CD4-positive, alpha-beta T cell treated with Interleukin-17A for 1 hour (primary cell): Measurements from ENCODE around the gene WHRN.

Experiments
- DNase-seq: peaks from one replicate; pipeline ENCODE4 v3.0.0-alpha.2; 2020

Gene WHRN

DNA sequence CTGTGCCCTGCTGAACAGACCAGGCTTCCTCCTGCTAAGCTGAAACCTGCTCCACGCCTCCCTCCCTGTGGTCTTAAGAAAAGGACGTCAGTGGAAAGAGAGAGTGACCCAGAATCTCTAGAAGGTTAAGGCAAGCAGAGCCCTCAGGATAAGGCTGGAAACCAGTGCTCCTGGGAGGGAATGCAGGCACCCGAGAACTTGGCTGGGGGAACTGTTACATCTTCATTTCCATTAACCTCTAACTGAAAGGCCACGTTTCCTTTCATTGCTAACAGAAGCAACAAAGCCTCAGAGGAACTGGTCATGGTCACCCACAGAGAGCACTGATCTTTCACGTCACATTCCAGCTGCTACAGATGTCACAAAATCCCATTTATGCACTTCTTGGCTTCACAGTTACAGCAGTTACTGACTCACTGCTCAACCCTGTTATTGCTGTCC, 91.4 kb downstream of the WHRN start:
- DNase-seq, result no peak

DNA sequence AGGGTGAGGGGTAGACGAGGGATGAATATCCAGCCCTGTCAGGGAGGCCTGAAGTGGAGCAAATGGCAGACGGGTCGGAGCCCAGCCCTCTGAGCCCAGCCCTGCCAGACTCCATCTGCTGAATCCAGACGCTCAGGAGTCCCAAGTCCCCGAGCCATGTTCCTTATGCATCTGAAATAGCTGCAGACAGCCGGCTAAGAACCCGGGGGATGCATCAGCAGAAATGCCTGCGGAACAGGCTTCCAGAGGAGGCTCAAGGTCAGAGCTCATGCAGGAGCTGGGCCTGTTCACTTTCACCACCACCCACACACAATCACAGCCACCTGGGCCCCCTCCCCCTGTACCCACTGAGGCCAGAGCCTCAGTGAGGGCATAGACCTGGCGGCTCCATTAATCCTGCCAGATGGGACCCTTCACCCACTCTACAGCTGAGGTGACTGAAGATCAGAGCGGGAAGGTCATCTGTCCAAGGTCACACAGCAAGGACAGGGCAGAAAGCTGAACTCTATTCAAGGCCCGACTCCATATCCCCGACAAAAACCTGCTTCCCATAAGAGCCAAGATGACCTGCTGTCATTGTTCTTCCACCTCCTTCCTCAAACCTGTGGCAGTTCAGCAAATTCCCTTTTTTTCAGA, 93.1 kb downstream of the WHRN start:
- DNase-seq, result no peak

DNA sequence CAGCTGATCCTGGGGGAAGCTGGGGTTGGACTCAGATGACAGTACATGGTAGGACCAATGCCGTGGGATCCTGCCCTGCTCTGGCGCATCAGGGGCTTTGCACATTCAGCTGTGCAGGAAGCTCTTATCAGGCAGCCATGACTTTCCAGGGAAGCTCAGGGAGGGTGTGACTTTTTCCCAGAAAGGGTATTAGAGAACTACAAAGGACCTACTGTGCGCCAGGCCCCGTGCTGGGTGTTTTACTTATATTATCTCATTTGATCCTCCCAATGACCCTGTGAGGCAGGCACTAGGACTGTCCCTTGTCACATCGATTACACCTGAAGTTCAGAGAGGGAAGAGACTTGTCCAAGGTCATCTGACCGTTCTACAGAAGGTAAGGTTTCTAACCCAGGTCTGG, 93.8 kb downstream of the WHRN start:
- DNase-seq, result no peak

DNA sequence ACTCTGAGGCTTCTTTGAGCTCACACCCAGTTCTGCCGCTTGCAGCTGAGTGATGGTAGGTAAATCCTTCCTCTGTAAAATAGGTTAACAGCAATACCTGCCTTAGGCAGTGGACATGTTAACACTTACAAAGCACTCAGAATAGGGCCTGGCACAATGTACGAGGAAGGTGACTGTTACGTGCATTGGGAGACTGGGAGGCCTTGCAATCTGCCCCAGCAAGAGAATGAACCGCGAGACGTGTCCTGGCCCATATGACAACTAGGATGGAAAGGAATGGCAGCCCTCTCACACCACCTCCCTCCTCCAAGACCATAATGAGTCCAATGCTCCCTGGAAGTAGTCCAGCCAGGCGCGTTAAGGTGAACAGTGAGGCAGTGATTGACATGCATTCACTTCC, 94.4 kb downstream of the WHRN start:
- no peak for DNase-seq

DNA sequence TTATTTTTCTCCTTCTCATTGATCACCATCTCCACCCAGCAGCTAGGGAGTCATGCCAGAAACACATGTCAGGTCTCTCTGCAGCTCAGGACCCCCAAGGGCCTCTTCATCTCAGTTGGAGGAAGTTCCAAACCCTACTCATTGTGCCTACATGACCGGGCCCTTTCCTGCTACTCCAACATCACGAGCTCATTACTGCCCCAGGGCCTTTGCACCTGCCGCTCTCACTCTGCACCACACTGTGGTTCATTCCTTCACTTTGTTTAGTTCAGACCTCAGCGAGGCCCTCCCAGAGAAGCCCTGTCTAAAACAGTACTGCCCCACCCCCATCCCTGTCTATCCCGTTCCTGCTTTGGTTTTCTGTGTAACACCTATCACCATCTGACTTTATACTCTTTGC, 95.4 kb downstream of the WHRN start:
- DNase-seq, result no peak

DNA sequence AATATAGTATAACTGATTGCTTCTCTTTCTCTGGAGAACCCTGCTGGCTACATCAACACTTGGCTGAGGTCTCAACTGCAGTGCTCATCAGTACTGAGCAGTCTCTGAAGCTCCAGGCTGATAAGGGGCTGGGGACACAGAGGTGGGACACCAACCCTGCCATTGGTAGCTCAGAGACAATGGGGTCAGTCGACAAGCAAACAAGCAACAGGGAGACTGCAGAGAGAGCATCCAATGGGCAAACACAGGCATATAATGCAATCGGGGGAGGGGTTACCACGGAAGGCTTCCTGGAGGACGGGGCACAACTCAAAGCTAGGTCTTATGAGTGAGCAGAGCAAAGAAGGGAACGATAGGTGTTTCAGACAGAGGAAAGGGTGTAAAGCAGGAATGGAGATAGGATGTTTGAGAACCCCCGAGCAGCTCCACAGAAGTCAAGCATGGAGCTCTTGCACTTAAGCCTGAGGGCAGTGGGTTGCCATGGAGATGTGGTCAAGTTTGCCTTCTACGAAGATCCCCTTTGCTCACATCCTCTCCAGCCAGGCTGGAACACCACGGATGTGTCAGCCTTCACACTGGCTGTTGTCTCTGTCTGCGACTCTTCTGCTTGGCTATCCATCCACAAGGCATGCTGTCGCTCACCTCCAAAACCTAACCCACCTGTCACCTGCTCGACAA, 96.0 kb downstream of the WHRN start:
- no peak for DNase-seq

DNA sequence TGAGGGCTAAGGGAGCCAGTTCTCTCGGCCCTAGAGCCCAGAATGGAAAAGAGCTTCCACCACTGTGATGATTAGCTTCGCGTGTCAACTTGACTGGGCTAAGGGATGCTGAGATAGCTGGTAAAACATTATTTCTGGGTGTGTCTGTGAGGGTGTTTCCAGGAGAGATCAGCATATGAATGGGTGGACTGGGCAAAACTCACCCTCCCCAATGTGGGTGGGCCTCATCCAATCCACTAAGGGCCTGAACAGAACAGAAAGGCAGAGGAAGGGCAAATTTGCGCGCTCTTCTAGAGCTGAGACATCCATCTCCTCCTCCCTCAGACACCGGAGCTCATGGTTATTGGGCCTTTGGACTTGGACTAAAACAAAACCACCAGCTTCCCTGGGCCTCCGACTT, 96.6 kb downstream of the WHRN start:
- no peak for DNase-seq

DNA sequence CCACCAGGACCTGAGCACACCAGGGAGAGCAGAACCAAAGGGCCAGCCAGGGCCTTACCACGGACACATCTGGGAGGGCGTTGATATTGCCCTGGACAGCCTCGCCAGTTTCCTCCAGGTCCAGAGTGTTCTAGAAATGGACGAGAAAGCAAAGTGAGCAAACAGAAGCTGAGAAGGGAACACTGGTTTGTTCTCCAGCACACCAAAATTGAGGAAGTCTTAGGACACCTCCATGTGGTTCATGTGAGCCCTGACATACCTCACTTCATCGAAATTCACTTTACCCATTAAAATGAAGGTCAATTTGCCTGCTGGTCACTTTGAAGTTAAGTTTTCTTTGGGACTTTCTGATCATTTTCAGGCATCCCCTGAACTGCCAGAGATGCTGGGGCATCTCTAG, 97.4 kb downstream of the WHRN start:
- DNase-seq, result no peak

DNA sequence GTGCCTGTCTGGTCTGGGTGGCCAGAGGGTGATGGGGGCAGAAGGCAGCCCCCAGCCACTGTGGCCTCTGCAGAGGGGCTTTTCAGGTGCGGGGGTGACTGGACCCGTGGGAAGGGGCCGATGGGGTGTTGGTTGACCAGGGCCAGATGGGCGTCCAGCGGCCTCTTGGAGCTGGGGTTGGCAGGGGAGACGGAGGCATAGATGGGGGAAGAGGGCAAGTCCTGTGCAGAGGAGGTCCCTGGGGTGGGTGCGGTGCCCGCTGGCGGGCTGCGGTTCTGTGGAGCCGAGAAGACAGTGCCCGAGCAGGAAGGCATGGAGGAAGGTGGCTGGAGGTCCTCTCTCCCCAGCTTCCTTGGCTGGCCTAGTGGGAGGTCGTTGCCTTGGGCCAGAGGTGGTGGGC, 98.8 kb downstream of the WHRN start:
- no peak for DNase-seq

DNA sequence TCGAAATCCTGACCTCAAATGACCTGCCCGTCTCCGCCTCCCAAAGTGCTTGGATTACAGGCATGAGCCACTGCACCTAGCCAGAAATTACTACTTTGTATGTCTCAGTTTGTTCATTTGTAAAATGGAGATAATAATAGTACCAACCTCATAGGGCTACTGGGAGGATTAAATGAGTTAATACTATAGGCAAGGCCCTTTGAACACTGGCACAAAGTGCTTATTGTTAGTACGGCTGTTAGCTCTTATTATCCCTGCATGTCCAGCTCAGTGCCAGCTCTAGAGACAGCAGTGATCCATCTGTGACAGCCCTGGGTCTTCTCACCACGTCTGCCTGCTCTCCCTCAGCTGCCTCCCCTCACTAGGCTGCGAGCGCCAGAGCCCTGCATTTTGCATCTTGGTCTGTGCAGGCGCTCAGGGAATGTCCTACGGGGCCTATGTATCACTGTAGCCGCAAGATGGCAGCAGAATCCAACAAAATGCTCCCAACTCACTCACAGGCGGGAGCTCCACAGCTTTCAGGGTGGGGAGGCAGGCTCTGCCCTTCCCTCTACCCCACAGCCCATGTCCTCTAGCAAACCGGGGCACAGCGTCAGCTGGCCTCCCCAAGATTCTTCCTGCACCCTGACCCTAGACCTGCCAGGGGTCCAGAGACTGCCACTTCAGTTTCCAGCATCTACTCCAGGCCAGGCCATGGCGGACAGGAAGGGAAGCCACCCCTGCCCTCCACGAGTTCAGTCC, 99.8 kb downstream of the WHRN start:
- DNase-seq, result peak; percentile 87

DNA sequence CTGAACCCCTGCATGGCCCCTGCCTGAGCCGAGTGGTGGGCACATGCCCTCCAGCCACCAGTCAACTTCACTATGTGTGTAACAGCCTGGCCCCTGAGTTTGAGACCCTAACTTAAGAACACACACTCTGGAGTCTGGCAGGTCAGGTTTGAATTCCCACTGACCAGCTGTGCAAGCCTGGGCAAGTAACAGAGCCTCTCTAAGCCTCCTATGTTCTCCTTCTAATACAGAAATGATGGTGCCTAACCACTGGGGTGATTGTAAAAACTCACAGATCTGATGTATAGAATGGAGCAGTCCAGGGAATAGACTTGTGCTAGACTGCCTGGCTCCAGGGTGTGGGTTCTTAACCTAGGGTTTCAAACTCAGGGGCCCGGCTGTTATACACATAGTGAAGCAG, 100.7 kb downstream of the WHRN start:
- no peak for DNase-seq

DNA sequence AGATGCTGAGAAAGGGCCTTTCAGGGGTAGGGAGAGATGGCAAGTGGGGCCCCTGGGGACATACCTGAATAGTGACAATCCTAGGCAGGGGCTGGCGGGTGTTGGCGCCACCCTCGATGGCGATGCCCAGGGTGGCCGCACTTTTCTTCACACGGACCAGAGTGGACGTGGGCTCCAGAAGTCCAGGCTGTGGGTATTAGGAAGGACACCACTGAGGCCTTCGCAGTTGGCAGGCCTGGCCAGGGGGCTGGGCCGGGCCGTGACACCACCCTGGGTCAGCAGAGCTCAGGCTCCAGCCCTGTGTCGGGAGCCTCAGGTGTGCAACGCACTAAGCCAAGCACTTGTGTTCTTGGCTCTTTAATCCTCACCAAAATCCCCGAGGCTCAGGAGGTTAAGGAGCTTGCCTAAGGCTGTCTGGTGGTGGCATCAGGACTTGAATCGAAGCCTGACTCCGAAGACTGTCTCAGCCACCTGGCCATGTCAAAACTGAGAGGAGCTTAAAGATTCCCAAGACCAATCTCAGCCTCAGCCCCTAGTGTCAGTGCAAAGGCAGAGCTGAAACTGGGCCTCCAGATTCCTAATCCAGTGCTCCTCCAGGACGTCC, 102.0 kb downstream of the WHRN start:
- no peak for DNase-seq

DNA sequence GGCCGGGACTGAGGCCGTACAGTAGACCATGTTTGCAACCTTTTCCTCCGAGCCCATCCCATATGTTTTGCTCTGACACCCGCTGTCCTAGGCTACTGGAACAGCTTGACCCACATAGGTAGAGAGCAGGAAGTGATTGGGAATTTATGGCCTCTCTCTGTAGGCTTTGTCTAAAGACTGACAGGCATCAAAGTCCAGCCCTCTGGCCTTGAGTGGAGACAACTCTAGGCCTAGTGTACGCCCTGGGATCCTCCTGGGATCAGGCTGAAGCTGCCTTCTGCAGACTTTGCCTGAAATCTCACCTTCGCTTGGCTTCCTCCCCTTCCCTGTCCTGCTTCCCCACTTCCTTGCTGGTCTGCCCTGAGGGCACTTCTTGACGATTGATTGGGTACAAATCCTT, 103.9 kb downstream of the WHRN start:
- DNase-seq, result no peak

DNA sequence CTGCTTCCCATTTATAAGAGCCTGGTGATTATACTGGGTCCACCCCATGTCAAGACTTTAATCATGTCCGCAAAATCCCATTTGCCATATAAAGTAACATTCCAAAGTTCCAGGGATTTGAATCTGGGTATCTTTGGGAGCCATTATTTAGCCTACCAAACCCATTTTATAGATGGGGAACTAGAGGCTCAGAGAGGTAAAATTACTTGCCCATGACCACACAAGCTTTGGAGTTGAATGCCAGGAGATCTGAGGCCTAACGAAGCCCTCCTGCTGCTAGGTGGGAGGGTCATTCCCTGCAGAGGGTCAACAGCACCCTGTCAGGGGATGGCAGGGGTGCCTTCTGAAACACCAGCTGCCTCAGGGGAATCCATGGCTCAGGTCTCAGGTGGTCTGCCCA, 104.5 kb downstream of the WHRN start:
- DNase-seq, result no peak

DNA sequence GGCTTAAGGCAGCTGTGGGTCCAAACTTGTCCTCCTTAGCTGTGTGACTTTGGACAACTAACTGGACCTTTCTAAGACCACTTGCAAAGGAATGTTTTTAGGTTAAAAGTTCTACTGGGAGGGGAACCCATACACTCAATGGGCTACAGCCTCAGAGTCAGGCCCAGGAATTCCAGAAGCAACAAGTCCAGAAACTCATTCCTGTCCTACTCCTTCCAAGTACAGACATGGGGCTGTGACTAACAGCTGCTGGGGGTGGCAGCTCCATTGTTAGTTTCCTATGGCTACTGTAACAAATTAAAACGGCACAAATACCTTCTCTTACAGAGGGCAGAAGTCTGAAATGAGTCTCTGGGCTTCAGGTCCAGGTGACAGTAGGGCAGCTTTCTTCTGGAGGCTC, 105.1 kb downstream of the WHRN start:
- no peak for DNase-seq

DNA sequence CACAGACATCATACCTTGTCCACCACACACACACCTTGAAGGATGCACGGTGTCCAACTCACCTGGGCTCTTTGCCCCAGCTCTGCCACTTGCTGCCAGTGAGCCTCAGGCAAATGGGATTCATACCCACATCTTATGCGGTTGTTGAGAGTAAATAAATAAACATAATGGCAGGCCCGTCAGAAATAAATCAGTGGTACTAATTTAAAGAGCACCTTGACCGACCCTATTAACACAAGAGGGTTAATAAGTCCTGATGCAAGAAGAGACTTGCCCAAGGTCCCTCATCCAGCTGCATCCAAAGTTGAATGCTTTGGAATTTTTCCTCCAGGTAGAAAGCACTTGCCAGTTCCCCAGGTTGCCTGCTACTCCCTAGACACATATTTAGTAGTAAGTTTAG, 105.9 kb downstream of the WHRN start:
- DNase-seq, result no peak

DNA sequence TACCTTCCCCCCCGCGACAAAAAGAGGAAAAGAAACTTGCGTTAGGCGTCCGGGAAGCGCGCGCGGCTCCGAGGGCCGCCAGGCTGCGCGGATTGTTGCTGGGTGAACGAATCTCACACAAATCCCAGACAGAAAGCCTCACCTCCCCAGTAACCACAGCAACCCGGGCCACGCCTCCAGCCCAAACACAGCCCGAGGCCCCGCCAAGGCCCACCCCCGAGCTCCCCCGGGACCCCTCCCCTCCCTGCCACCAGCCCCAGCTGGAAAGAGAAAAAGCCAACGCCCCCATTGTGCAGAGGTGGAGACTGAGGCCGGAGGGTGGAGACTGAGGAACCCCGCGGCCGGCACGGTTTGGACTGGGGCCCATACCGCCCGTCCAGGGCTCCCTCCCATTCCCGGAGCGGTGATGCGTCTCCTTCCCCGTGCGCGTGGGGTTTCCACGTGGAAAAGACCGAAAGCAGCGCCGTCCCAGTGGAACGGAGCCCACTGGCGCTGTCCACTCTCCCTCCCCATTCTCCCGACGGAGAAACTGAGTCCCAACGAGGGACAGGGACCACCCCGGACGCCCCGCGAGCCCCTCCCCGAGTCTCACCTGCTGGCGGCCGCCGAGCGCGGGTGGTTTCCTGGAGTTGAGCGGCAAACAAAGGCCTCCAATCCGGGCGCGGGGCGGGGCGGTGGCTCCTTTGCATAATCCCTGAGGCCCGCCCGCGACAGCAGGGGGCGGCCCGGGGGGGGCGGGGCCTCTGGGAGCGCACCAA, 107.2 kb downstream of the WHRN start:
- DNase-seq, result peak; percentile 94

DNA sequence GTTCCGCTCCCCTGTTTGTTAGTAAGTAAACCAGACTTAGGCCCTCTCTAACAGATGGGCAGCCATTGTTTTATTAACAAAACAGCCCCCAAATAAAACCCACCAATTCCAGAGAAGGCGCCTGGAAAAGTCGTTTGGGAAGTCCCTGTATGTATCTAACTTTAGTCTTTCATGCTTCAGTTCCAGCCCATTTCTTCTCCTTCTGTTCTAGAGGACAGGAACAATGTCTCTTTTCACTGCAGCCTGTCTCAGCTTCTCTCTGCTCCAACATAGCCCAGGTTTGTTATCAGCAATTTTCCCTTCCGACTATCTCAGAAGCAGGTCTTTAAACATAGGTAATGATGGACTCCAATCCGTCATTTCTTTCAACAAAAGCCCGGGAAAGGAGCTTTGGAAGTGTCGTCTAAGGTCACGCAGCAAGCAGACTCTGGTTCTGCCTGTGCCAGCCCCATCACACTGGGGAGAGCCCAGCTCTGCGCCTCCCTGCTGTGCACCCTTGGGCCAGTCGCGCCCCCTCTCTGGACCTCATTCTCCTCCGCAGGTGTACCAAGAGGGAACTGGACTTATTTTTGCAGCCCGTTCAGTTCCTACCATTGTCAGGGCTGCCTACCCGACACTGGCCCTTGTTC, 107.9 kb downstream of the WHRN start:
- no peak for DNase-seq

DNA sequence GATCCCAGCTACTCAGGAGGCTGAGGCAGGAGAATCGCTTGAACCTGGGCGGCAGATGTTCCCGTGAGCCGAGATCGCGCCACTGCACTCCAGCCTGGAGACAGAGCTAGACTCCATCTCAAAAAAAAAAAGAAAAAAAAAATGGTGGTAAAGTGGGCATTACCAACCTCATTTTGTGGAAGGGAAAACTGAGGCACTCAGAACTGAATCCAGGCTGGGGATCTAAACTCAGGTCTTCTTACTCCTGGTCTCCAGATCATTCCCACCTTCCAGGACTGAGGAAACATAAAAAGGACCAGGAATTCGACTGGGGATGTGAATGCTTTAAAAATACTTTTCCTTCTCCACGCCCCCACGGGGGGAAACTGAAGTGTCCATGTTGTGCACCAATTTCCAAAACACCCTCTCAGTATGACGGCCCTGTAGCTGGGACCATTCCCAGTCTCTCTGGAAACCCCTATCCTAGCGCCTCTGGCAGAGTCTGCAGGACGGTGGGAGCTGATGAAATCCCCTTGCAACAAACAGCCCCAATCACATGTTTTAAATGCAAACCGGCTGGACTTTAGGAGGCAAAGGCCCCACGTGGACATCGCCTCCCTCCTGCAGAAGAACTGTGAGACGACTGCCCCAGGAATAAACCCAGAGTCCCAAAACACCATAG, 108.6 kb downstream of the WHRN start:
- no peak for DNase-seq

DNA sequence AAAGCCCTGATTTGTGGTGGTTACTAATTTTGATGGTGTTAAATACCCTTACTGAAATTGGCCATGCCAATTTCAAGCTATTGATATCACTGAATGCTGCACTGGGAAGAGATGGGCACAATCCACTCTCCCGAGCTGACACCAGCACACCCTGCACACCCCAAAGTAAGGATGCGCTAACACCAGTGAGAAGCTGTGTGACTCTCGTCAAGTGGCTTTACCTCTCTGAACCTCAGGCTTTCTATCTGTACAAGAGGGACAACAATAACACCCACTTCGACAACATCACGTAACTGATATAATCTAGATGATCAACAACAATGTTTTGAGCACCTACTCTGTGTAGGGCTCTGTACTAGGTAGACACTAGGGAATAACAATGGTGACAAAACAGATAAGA, 109.5 kb downstream of the WHRN start:
- DNase-seq, result no peak

DNA sequence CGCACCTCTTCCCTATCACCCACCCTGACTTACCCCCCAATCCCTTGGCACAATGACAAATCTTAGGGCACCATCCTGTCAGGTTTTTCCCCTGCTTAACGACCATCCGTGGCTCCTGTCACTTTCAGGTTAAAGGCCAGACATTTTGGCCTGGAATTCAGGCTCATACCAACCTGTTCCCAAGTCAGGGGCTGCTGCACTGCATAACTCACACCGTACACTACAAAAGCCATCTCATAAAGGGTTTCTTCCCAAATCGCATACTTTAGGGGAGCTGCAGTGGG, 110.0 kb downstream of the WHRN start:
- no peak for DNase-seq
